GM13976 (cell line): Measurements from ENCODE around the gene C5orf47.
"Not testable (repeated sequence)": the region's sequence is repeated elsewhere in the genome, so short reads cannot be mapped to it uniquely, and the experiment has no call there.

Experiments
- DNase-seq: peaks from one replicate; pipeline ENCODE4 v3.0.0; 2012; ENCODE audit warnings: low spot score
- CTCF ChIP-seq: IDR thresholded peaks from 2 replicates; pipeline ENCODE4 v1.5.1; 2012; ENCODE audit warnings: borderline replicate concordance, mild to moderate bottlenecking; ENCODE audit not compliant: insufficient read depth; ENCODE audit errors: extremely low read depth, missing control alignments, control extremely low read depth
- in situ Hi-C: fragments of 300-500 bp; cut with MboI; formaldehyde crosslinking; loops from one replicate; pipeline ENCODE4 v1.12.0; 2022; ENCODE audit warnings: low sequenced_read_pairs, mixed read lengths, inconsistent platforms; ENCODE audit not compliant: unreplicated experiment

Gene C5orf47

DNA sequence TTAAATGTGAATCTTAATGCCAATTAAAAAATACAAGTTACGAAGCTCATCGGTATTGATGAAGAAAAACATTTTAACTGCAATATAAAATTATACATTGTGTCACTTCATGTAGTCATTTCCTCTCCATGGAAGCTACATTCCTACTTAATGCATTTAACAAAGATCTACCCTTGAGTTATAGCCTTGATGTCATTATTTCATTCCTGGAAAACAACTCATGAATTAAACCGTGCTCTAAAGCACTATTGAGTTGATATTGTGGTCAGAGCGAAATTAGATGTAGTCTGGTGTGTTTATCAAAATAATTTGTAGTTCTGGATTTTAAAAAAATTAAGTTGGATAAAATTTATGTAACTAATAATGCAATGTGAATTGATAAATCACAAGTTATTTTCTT is 11.1 kb downstream of the C5orf47 start:
- TF ChIP-seq CTCF: no peak
- in situ Hi-C loops: no loop called here
- DNase-seq: no peak

DNA sequence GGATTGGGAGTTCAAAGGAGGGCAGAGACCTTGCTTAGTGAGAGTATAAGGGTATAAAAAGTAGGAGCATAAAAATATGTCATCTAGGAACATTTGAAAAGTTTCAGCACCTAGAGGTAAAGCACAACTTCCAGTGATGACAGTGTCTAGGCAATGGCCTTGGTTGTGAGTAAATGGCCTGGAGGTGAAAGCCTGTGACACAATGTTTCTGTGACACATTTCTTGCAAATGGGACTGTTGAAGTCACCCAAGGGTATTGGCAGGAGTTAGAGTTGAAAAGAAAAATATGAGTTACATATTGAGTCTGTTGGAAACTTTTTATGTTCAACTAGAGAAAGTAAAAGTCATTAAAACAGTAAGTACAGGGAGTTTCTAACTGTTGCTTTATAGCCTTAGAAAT is 14.8 kb downstream of the C5orf47 start:
- no peak for DNase-seq
- no peak for TF ChIP-seq CTCF
- in situ Hi-C loops: no loop called here

DNA sequence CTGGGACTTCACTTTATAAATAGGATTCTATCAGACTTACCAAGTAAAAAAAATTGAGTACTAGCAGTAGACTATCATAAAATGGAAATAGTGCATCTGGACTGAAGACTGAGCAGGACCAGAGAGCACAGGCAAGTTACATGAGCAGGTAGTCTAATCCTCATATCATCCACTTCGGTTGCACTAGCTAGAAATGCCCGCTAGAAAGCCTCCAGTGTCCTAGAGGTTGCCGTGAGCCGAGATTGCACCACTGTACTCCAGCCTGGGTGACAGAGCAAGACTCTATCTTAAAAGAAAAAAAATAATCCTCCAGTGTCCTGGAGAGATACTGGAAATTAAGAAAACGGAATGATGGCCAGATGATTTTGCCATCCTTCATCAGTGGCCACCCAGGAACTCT is 20.0 kb downstream of the C5orf47 start:
- in situ Hi-C loops: no loop called here
- no peak for TF ChIP-seq CTCF
- DNase-seq: no peak

- no peak for TF ChIP-seq CTCF
Measured at GRCh38 chr5:174010365-174010764, 21.4 kb downstream of the C5orf47 start.

GRCh38 chr5:174011441-174011840 is 22.5 kb downstream of the C5orf47 start:
- in situ Hi-C loops: no loop called here

More at GRCh38 chr5:174010365-174010764, 21.4 kb downstream of the C5orf47 start:
- in situ Hi-C loops: no loop called here
- DNase-seq: no peak

DNA sequence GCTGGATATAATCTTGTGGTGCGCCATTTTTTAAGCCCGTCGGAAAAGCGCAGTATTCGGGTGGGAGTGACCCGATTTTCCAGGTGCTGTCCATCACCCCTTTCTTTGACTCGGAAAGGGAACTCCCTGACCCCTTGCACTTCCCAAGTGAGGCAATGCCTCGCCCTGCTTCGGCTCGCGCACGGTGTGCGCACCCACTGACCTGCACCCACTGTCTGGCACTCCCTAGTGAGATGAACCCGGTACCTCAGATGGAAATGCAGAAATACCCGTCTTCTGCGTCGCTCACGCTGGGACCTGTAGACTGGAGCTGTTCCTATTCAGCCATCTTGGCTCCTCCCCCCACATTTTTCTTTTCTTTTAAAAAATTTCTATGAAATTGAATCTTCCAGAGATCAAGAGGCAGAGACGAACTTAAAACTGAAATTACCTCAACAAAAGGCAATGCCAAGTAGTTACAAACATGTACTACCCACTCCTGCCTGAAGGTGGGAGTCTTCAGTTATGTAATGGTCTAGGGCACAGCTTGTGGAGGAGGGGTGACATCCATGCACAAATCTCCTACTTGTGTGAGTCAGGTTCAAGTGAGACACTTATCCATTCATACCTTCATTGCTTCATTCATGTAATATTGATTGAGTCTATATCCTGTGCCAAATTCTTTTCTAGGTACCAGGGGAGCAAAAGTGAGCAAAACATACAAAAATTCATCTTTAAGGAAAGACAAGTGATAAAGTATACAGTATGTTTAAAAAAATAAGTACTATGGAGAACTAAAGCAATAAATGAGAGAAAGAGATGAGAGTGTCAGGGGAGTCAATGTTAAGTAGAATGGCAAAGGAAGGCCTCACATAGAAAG is 31.3 kb downstream of the C5orf47 start:
- in situ Hi-C loops: not testable (repeated sequence)
- peak; percentile 46 for TF ChIP-seq CTCF
- peak; percentile 62 for DNase-seq

More at GRCh38 chr5:174011441-174011840, 22.5 kb downstream of the C5orf47 start:
- TF ChIP-seq CTCF: no peak
- DNase-seq: no peak
